ENCODE results near the gene LRRC39.

The LRRC39 gene

GRCh38 chr1:100146958-100147357 is 31.1 kb downstream of the LRRC39 start:
- DNase-seq: no peak

GRCh38 chr1:100145116-100145515 is 32.9 kb downstream of the LRRC39 start:
- no peak for DNase-seq

GRCh38 chr1:100142343-100142742 is 35.7 kb downstream of the LRRC39 start:
- DNase-seq: no peak

- DNase-seq: no peak
Observed at GRCh38 chr1:100141192-100141591, 36.9 kb downstream of the LRRC39 start.

DNA sequence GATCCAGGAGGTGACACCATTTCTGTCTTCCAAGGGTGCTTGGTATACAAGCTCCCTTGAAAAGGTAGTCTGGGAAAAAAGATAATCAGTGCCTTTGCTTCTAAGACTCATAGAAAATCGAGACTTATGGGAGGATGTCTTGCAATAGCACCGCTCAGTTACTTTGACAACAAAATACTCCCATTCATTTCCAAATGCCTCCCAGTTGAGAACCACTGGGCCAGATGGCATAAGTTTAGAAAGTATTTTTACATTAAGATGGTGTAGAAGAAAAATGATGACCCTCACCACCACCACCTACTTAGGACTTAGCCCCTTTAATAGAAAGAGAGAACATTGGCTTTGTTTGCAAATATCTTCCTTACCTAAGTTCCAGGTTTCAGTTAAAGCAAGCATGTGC is 40.5 kb downstream of the LRRC39 start:
- no peak for DNase-seq

DNA sequence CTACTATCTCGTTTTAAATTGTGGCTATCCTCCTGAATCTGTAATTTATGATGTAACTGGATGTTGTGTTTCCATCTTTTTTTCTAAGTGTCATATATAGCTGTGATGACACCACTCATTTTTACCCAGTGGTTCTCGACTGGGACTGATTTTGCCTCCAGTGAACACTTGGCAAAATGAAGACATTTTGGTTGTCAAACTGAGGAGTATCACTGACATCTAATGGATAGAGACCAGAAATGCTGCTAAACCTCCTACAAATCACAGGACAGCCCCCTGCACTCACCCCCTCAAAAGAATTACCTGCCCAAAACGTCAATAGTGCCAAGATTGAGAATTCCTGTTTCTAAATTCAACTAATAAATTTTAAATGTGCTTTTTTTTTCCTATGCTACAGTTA is 43.2 kb downstream of the LRRC39 start:
- DNase-seq: no peak

DNA sequence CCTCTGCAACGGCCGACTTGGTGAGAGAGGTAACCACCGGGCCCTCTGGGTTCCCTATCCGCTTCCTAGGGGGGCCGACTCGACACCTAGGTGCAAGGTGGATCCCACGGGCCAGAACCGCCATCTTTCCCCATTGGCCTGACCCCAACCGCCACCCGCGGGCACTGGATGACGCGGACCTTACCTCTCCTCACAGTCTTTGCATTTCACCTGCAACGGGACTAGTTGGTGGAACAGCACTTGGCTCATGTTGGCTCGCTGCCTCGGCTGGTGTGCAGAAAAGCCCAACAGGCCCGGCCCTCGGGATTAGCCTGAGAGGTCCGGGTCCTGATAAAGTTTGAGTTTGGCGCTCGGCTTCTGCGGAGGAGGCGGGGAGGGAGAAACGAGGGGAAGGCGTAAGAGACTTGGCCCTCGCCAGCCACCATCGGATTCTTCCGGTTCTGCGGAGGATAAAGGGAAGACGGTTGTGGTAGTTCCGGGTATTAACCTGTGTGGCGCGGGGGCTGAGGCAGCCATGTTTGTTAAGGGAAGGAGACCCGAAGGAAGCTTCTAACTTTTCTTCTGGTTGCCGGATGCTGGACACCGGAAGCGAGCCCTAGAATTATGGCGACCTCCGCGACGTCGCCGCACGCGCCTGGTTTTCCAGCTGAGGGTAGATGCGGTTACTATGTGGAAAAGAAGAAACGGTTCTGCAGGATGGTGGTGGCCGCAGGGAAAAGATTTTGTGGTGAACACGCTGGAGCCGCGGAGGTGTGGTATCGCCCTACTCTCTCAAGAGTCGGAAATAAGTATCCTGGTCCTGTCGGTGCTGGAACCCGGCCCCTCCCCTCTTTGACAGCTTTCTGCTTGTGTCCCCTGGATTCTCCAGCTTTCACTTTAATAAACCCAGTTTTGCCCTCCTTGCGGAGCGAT is 45.2 kb downstream of the LRRC39 start, which contains the start of the genes SASS6 and TRMT13:
Gene SASS6, minus strand, starts transcription at position 365 of the 912 bp plus-strand sequence. Its CDS starts 116 bp downstream, at position 249.
Gene TRMT13, plus strand, starts transcription at position 598 of the 912 bp plus-strand sequence. Its CDS starts 6 bp downstream, at position 604.
- DNase-seq: peak; percentile 99

DNA sequence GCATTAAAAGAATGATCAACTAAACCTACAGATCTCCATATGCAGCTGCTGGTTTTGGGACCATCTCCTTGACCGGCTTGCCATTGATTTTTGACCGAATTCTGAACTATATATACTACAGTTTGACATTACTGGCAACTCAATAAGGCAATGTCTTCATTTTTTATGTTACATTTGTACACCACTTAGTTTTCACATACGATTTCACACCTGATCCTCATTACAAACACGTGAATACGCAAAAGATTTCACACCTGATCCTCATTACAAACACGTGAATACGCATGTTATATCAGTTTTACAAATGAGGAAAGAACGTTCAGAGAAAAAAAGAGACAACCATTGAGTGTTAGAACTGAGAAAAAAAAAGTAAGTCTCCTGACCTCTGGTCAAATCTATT is 46.4 kb downstream of the LRRC39 start:
- DNase-seq: no peak

GRCh38 chr1:100130552-100131077 is 47.4 kb downstream of the LRRC39 start:
- peak; percentile 54 for DNase-seq

DNA sequence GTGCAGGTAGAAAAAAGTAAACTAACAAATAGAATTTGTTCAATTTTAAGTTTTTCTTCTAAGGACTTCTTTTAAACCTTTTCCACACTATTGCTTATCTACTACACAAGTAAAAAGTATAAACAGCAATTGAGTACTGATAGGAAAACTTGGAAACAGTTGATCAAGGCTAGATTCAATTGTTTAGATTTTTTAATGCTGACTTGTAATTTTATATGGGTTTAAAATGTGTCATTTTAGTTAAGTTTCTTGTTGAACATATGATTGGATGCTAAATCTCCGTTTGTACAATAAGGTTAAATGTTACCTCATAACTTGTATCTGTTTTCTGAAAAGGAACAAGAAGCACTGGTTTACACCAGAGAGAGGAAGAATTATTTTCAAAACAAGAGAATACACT is 50.8 kb downstream of the LRRC39 start:
- no peak for DNase-seq

DNA sequence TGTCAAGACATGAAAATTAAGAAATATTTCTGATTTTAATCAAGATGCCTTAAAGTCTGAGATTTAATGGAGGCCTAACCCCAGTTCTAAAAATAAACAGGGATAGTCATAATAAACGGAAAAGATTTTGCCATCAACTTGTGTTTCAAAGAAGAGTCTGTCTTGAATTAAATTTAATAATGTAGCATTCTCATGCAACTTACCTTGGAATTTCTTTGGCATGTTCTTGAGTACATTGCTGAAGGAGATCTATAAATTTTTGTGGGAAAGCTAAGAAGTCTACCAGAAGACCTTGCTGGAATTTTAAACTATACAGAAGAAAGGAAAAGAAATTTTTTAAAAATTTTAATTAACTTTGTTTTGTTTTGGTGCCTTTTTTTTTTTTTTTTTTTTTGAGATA is 55.9 kb downstream of the LRRC39 start:
- DNase-seq: no peak

GRCh38 chr1:100115524-100115923 is 62.5 kb downstream of the LRRC39 start:
- no peak for DNase-seq

DNA sequence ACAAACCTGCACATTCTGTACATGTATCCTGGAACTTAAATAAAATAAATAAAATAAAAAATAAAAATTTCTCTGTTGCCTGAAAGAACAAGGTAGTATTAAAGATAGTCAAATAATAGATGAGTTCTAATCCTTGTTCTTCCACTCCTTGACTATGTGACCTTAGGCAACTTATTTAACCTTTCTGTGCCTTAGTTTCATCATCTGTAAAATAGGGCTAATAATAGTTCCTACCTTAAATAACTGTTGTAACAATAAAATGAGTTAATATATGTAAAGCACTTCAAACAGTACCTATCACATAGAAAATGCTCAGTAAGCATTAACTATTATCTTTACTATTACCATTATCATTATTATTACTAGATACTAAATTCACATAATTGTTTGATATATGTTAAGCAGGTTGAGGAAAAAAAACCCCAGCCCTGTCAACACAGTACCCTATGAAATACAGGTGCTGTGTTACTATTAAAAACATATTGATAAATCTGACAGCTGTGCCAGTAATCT is 68.4 kb downstream of the LRRC39 start:
- DNase-seq: no peak

DNA sequence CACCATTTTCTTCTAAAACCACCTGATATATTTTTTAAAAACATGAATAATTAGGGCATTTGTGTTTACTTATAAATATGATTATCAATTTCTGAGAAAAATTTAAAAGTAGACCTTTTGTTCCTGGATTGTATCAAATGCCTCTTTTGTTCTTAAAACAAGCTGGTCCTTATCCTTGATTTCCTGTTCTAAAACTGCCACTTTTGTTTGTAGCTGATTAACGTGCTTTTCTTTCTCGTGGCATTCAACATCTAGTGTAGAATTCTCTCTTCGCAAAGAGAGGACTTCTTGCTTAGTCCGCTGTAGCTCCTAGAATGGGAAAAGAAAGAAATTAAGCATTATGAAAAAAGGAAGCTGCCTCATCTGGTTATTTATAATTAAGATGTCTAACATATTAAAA is 70.4 kb downstream of the LRRC39 start:
- no peak for DNase-seq

GRCh38 chr1:100101564-100101963 is 76.5 kb downstream of the LRRC39 start:
- DNase-seq: no peak

DNA sequence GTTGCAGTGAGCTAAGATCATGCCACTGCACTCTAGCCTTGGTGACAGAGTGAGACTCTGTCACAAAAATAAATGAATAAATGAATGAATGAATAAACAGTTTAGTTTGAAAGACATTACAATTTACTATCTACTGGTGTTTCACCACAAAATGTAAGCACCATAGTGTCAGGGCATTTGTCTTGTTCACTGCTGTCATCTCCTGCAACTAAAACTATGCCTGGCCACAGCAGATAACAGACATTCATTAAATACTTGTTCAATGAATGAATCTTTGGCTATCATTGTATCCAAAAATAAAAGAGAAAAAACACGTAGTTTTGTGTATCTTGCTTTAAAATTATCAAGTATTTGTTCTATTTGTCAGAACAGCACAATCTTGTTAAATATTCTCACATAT is 77.9 kb downstream of the LRRC39 start:
- peak; percentile 51 for DNase-seq

Measured in EL (cell line).